Muscle layer of duodenum (tissue), 2 donors: ENCODE data around the gene RALGAPA2.
"Not testable (repeated sequence)": the region's sequence is repeated elsewhere in the genome, so short reads cannot be mapped to it uniquely, and the experiment has no call there.

Experiments used
- H3K27ac ChIP-seq: one replicate; pipeline ENCODE4 v1.7.0; 2013; ENCODE audit warnings: mild to moderate bottlenecking, low read length
- H3K27me3 ChIP-seq: one replicate; pipeline ENCODE4 v1.7.0; 2013; ENCODE audit warnings: low read depth, mild to moderate bottlenecking, control low read depth, low read length
- H3K36me3 ChIP-seq, 2 donors: one replicate each; pipeline ENCODE4 v1.7.0; 2013; ENCODE audit warnings: low read length in 2 of 2, control low read depth in 1 of 2, mild to moderate bottlenecking in 1 of 2; ENCODE audit not compliant: insufficient read depth in 2 of 2, control insufficient read depth in 1 of 2
- H3K4me1 ChIP-seq, 2 donors: one replicate each; pipeline ENCODE4 v1.7.0; 2013; ENCODE audit warnings: low read length in 2 of 2, mild to moderate bottlenecking in 2 of 2, control low read depth in 1 of 2, moderate library complexity in 1 of 2; ENCODE audit not compliant: insufficient read depth in 2 of 2, control insufficient read depth in 1 of 2
- H3K4me3 ChIP-seq, 2 donors: one replicate each; pipeline ENCODE4 v1.7.0; 2013; ENCODE audit warnings: low read length in 2 of 2, low read depth in 1 of 2, mild to moderate bottlenecking in 1 of 2
- H3K9me3 ChIP-seq, 2 donors: one replicate each; pipeline ENCODE4 v1.7.0; 2013; ENCODE audit warnings: low read length in 2 of 2, control low read depth in 1 of 2, mild to moderate bottlenecking in 1 of 2; ENCODE audit not compliant: control insufficient read depth in 1 of 2
- donor health status: healthy.

RALGAPA2 gene

DNA sequence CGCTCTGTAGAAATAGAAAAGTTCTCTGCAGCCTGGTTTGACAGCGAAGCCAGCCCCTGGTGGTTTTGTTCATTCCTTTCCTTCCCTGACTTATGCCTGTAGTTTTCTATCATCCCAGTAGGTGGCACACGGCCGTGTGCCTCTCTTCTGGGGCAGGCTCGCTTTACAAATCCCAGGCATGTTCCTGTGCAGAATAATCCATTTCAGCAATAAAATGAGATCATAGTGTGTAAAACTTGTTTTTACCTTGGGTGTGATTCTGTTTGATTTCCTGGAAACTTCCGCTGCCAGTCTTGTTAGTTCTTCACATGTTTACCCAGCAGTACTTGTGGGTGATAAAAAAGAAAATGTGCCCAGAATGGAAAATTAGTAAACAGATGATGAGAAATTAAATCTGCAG lies 352.0 kb downstream of the RALGAPA2 start:
- Histone ChIP-seq H3K36me3 (no peaks in the 10 kb centered on the region), H3K27me3 (peaks cover 39% of the 10 kb centered on the region), H3K27ac (no peak overlapping the region), H3K9me3 (no peaks in the 10 kb centered on the region), H3K4me3 (no peak overlapping the region), H3K4me1 (peaks cover 0 to 28% of the 10 kb centered on the region in 2 donors)

DNA sequence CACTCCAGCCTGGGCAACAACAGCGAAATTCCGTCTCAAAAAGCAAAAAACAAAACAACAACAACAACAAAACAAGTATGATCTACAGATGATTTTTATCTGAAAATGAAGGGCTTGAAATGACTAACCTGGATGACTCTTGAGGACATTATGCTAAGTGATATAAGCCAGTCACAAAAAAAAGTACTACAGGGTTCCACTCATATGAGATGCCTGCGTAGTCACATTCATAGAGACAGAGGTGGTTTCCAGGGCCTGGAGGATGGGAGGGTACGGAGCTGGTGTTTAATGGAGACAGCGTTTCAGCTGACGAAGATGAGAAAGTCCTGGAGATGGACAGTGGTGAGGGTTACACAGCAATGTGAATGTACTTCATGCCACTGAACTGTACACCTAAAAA lies 352.8 kb downstream of the RALGAPA2 start:
- H3K4me3 ChIP-seq: no peak overlapping the region

DNA sequence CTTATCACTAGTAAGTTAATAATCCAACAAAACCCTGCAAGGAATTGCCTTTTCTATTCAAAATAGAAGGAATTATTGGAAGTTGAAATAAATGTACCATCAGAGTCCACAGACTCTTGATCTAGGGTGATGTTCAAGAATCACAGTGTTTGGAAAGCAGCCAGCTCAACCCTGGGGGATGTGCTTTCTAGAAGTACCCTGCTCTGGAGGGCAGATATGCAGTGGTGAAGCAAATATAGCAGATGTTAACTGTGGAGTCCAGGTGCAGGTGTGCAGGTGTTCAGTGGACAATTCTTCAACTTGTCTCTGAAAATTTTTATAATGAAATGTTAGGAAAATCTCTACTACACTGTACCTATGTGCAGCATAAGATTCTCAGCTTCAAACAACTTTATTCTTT lies 353.6 kb downstream of the RALGAPA2 start:
- H3K4me1 ChIP-seq: peaks cover 0 to 17% of the 10 kb centered on the region in 2 donors
- H3K36me3 ChIP-seq: no peaks in the 10 kb centered on the region
- H3K27ac ChIP-seq: no peak overlapping the region
- H3K4me3 ChIP-seq: no peak overlapping the region
- H3K9me3 ChIP-seq: no peaks in the 10 kb centered on the region
- peaks cover 27% of the 10 kb centered on the region for H3K27me3 ChIP-seq

More for the DNA sequence above, 352.8 kb downstream of the RALGAPA2 start:
- Histone ChIP-seq H3K27ac (no peak overlapping the region), H3K36me3 (no peaks in the 10 kb centered on the region), H3K9me3 (no peaks in the 10 kb centered on the region), H3K27me3 (peaks cover 33% of the 10 kb centered on the region), H3K4me1 (peaks cover 0 to 25% of the 10 kb centered on the region in 2 donors)

DNA sequence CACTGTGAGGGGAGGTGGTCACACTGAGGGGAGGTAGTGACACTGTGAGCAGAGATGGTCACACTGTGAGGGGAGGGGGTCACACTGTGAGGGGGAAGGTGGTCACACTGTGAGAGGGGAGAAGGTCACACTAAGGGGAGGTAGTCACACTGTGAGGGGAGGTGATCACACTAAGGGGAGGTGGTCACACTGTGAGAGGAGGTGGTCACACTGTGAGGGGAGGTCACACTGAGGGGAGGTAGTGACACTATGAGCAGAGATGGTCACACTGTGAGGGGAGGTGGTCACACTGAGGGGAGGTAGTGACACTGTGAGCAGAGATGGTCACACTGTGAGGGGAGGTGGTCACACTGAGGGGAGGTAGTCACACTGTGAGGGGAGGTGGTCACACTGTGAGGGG lies 356.9 kb downstream of the RALGAPA2 start:
- not testable (repeated sequence) for H3K4me3 ChIP-seq, H3K4me1 ChIP-seq, H3K9me3 ChIP-seq, H3K27ac ChIP-seq, H3K36me3 ChIP-seq
- H3K27me3 ChIP-seq: peaks cover 14% of the 10 kb centered on the region

DNA sequence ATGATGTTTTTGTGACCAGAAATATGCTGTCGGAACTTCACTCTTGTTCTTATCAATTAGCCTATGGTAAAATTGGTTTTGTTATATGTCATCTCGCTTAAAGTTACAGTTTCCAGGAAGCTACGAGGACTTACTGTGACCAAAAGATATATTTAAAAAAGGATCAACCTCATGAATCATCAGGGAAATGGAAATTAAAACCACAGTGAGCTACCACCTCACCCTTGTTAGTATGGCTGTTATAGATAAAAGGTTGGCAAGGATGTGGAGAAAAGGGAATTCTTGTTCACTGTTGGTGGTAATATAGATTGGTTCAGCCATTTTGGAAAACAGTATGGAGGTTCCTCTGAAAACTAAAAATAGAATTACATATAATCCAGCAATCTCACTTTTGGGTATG lies 358.9 kb downstream of the RALGAPA2 start:
- Histone ChIP-seq H3K9me3 (no peaks in the 10 kb centered on the region), H3K4me3 (no peak overlapping the region), H3K36me3 (no peaks in the 10 kb centered on the region), H3K27me3 (peaks cover 4% of the 10 kb centered on the region), H3K4me1 (no peaks in the 10 kb centered on the region), H3K27ac (no peak overlapping the region)

DNA sequence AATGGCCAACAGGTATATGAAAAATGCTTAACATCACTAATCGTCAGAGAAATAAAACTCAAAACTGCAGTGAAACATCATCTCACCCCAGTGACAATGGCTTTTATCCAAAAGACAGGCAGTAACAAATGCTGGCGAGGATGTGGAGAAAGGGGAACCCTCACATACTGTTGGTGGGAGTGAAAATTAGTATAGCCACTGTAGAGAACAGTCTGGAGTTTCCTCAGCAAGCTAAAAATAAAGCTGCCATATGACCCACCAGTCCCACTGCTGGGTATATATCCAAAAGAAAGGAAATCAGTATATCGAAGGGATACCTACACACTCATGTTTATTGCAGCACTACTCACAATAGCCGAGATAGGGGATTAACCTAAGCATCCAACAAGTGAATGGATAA lies 368.0 kb downstream of the RALGAPA2 start:
- H3K36me3 ChIP-seq: no peaks in the 10 kb centered on the region
- H3K4me1 ChIP-seq: no peaks in the 10 kb centered on the region
- H3K9me3 ChIP-seq: peaks cover 0 to 8% of the 10 kb centered on the region in 2 donors
- no peaks in the 10 kb centered on the region for H3K27me3 ChIP-seq
- no peak overlapping the region for H3K4me3 ChIP-seq
- H3K27ac ChIP-seq: no peak overlapping the region

DNA sequence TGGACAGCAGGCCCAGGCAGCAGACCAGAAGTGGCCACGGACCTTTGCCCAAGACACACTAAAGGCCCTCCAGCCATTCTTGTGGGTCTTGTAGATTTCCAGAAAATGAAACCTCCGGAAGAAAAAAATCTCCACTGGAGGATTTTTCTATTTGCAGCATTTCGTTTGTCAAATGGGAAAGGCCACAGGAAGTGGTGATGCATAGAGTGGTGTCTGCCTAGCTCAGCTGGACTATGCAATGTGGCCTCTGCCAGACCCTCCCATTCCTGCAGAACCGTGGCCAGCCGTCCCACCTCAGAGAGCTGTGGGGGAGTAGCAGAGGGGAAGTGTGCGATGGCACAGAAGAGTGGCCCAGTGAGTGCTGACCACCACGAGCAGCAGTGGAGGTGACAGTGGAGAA lies 368.5 kb downstream of the RALGAPA2 start:
- H3K27me3 ChIP-seq: no peaks in the 10 kb centered on the region
- H3K27ac ChIP-seq: no peak overlapping the region
- peaks cover 0 to 8% of the 10 kb centered on the region in 2 donors for H3K9me3 ChIP-seq
- no peaks in the 10 kb centered on the region for H3K36me3 ChIP-seq
- H3K4me3 ChIP-seq: no peak overlapping the region
- no peaks in the 10 kb centered on the region for H3K4me1 ChIP-seq
